GM12801 (cell line): Measurements from ENCODE around the gene NXPE3.

Experiments
- TF ChIP-seq, protein P1 (sequence below): IDR thresholded peaks from one replicate; pipeline ENCODE4 v1.5.1; 2011; ENCODE audit warnings: control low read depth; ENCODE audit not compliant: insufficient read length; ENCODE audit errors: extremely low read depth

The NXPE3 gene

GRCh38 chr3:101851850-101852714 is 73.1 kb downstream of the NXPE3 start:
- TF ChIP-seq, protein P1, sequence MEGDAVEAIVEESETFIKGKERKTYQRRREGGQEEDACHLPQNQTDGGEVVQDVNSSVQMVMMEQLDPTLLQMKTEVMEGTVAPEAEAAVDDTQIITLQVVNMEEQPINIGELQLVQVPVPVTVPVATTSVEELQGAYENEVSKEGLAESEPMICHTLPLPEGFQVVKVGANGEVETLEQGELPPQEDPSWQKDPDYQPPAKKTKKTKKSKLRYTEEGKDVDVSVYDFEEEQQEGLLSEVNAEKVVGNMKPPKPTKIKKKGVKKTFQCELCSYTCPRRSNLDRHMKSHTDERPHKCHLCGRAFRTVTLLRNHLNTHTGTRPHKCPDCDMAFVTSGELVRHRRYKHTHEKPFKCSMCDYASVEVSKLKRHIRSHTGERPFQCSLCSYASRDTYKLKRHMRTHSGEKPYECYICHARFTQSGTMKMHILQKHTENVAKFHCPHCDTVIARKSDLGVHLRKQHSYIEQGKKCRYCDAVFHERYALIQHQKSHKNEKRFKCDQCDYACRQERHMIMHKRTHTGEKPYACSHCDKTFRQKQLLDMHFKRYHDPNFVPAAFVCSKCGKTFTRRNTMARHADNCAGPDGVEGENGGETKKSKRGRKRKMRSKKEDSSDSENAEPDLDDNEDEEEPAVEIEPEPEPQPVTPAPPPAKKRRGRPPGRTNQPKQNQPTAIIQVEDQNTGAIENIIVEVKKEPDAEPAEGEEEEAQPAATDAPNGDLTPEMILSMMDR, result no peak

DNA sequence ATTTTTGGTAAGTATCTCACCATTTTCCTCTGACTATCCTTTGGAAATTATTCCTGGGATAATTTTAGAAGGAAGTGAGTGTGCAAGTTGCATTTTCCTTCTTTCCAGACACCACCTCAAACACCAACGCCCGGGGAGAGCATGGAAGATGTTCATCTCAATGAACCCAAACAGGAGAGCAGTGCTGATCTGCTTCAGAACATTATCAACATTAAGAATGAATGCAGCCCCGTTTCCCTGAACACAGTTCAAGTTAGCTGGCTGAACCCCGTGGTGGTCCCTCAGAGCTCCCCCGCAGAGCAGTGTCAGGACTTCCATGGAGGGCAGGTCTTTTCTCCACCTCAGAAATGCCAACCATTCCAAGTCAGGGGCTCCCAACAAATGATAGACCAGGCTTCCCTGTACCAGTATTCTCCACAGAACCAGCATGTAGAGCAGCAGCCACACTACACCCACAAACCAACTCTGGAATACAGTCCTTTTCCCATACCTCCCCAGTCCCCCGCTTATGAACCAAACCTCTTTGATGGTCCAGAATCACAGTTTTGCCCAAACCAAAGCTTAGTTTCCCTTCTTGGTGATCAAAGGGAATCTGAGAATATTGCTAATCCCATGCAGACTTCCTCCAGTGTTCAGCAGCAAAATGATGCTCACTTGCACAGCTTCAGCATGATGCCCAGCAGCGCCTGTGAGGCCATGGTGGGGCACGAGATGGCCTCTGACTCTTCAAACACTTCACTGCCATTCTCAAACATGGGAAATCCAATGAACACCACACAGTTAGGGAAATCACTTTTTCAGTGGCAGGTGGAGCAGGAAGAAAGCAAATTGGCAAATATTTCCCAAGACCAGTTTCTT is 74.2 kb downstream of the NXPE3 start:
- TF ChIP-seq, protein P1, result no peak

DNA sequence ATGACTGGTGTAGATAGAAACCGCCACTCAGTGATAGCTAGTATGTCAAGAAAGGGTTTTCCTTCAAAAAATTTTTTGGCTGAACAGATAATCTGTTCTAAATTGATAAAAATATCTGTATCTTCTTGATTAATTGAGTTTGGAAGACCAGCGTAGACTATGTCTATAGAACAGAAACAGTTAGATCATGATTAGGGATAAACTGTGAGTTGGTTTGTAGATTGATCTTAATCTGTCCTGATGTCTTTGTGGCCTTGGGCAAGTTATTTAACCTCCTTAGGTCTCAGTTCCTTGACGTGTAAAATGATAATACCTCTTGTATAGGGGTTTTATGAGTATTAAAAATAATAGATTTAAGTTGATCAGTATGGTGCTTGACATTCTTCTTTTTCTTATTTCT is 75.0 kb downstream of the NXPE3 start:
- TF ChIP-seq, protein P1, result no peak

DNA sequence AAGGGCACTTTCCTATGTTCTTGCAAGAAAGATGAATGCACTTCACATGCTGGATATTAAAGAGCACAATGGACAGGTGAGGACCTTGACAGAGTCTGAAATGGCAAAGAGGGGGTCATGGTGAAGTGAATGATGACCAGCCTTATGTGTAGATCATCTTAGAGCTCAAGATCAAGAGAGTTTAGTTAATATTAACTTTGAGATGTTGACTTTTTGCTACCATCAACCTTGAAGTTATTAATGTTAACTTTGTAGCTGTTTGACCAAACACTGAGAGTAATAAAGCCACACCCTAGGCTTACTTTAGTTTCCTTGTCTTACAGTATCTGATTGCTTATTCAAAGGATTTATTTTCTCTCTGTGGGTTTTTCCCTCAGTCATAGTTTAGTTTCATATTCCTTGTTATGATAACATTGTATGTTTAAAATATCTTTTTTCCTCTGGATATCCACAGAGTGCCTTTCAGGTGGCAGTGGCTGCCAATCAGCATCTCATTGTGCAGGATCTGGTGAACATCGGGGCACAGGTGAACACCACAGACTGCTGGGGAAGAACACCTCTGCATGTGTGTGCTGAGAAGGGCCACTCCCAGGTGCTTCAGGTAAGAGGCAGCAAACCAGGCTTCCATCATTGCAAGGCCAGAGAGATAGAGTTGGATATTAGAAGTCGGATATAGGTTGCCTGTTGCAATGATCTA is 75.7 kb downstream of the NXPE3 start:
- TF ChIP-seq, protein P1, result no peak

DNA sequence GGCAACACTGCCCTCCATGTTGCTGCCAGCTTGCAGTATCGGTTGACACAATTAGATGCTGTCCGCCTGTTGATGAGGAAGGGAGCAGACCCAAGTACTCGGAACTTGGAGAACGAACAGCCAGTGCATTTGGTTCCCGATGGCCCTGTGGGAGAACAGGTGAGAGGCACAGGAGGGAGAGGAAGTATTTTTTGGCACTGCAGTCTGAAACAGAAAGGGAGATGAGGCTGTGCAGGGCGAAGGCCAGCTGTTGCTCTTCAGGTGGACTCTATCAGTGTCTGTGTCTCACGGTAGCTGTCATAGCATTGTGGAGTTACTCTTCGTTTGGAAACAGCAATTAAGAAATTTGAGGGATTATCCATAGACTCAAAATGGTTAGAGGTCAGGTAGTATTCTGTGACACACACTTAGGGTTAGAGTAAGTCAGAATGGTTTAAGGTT is 78.3 kb downstream of the NXPE3 start:
- TF ChIP-seq, protein P1, result no peak

DNA sequence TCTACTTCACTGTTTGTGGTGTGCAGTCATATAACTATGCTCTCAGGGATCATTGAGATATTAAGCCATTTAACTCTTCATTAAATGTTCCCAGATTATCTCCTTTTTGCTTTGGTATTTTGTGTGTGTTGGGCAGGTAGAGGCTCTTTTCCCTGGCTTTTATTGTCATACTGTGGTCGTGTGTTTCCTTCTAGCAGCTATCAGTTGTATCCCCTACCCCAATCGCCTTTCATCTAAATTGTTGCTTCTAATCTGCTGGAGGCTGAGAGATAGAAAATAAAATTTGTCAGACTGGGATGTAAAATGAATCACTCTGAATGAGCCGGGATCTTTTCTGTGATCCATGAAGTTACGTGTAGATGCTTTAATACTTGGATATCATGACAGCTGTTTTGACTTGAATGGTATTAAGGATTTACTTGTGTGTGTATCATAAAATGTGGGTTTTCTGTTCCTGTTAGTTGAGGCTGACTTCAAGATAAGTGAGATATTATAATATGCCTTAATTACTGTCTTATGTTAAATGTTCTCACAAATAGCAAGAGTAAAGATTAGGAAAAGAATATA is 79.5 kb downstream of the NXPE3 start:
- TF ChIP-seq, protein P1, result no peak
